NT2/D1 (cell line): ENCODE results near the gene CLEC16A.

ENCODE experiments used
- YY1 ChIP-seq: IDR thresholded peaks from 2 replicates; pipeline ENCODE4 v1.6.1; 2011; ENCODE audit not compliant: insufficient read length, insufficient read depth
- ZNF274 ChIP-seq: IDR thresholded peaks from 2 replicates; pipeline ENCODE4 v1.6.1; 2011; ENCODE audit warnings: mild to moderate bottlenecking, low read depth, low read length

DNA sequence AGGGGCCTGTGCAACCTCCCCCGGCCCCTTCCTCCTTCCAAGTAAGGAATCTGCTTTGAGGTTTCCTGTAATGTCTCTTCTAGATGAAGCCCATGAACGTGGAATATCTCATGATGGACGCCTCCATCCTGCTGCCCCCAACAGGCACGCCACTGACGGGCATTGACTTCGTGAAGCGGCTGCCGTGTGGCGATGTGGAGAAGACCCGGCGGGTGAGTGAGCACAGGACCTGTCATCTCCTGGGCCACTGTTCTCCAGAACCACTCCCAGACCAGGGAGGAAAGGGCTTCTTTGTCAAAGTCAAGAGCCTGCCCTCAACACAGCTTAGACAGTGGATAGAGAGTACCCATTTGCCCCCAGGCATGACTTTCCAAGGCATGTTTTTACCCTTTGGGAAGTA lies 107.1 kb downstream of the CLEC16A start:
- TF ChIP-seq YY1 = no peak
- TF ChIP-seq ZNF274 = no peak
